Frontal cortex (tissue), 4 donors: ENCODE results near the gene ETNK2. TPM values are rescaled to one million over a fixed set of nuclear protein-coding genes. Genes with fewer than 3 reads are reported as not detected.
"Not testable (repeated sequence)": the region's sequence is repeated elsewhere in the genome, so short reads cannot be mapped to it uniquely, and the experiment has no call there.

ENCODE experiments used
- DNase-seq, 2 donors: peaks; one replicate each; pipeline ENCODE4 v3.0.0; 2012; ENCODE audit warnings: low spot score in 2 of 2
- FAIRE-seq: peaks from 2 replicates; lab custom pipeline; 2012; peaks lifted over from hg19 to GRCh38; lab: Jason Lieb, UNC
- total RNA-seq: library from RNA; depleted of rRNA; stranded (reverse); fragments of >200 nt; gene quantifications from one replicate; pipeline ENCODE4 v1.2.3, GENCODE V29; 2014
- donor health status: control.
- donor health status: control.
- donor health status: control.

Gene ETNK2
- total RNA-seq, 1 donor from 2014 or later, result 31.0 TPM

DNA sequence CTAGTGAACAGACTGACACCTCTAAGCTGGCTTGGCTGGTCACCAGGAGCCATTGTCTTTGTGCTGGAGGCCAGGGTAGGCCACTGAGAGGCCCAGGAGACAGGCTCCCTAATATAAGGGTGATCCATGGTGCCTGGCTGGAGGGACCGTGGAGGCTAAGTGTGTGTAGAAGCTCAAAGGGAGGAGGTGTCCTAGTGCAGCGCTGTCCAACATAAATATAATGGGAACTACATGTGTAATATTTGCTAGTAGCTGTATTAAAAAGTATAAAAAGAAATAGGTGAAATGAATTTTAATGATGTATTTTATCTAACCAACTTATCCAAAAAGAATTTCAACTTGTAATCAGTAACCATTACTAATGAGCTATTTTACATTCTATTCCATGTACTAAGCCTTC, 44.0 kb downstream of the ETNK2 start:
- DNase-seq, result no peak
- no peak for FAIRE-seq

DNA sequence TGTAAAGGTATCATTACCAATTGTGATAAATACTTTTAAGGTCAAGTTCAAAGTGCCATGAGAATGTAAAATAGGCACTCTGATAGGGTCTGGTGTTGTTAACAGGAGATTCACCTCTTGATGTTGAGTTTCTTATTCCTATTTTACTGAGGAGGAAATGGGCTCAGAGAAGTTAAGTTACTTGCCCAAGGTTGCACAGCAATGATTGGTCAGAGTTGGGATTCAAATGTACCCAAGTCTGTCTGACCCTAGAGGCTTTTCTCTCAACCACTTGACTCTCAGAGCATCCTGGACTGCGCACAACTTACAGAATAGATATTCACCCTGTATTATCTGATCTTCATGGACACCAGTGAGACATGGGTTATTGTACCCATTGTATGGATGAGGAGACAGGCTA, 45.0 kb downstream of the ETNK2 start:
- DNase-seq (no peak), FAIRE-seq (no peak)

DNA sequence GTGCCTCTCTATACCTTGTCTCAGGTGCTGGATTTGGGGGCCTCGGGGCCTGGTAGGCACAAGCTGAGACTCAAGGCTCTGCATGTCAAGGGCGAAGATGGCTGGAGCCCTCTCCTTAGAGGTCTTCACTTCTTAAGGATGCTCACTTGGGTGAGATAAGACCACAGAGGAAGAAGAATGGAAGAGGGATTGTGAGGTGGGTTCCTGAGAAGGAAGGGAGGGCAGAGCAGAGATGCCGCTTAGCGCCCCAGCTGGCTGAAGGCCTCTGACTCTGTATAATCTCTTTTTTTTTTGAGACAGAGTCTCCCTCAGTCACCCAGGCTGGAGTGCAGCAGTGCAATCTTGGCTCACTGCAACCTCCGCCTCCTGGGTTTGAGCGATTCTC, 46.7 kb downstream of the ETNK2 start:
- FAIRE-seq, result no peak

DNA sequence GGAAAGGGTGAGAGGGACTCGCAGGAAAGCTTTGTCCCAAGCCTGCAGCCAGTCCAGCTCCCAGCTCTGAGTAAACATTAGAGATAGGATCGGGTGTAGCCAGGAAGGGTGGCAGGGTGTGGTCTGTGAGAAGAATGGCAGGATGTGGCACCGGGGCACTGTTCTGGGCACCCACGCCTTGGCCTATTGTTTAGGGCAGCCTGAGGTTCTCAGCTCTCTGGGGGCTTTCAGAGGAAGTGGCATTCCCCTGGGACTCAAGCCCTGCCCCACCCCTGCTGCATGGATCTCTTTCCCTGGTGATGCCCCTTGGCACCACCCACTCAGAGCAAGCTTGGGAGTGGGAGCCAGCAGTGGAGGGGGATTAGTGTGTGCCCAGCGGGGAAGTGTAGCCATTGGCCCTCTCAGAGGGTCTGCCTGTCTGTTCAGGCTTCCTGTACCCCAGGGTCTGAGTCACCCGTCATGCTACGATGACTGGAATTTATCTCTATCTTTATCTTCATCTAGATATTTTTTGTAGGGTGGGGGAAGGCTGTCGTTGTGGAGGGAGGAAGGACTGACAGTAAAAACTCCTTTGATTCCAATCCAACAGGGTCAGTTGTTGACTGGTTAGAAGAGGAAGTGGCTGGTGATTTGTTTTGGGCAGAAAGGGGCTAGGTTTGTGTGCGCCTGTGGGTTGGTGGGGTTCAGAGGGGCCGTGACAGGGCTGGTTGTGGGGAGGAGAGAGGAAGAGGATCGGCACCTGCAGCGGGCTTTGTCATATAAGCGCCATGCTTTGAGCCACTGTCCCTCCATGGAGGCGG, 47.3 kb downstream of the ETNK2 start:
- DNase-seq (no peak), FAIRE-seq (no peak)

More for the DNA sequence above, 46.7 kb downstream of the ETNK2 start:
- no peak for DNase-seq

DNA sequence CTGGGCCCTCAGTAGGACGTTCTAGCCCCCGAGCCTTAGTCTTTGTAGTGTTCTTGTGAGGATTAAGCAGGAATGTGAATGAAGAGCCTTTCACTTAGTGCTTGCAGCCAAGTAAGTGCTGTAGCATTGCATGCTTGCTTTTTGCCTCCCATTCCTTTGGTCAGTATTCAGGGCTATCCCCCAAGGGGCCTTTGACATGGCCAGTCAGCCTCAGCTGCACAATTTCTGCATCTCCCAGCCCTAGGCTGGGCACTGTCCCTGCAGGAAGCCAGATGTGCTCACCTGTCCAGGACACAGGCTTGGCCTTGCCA, 48.5 kb downstream of the ETNK2 start:
- no peak for FAIRE-seq
- no peak for DNase-seq

DNA sequence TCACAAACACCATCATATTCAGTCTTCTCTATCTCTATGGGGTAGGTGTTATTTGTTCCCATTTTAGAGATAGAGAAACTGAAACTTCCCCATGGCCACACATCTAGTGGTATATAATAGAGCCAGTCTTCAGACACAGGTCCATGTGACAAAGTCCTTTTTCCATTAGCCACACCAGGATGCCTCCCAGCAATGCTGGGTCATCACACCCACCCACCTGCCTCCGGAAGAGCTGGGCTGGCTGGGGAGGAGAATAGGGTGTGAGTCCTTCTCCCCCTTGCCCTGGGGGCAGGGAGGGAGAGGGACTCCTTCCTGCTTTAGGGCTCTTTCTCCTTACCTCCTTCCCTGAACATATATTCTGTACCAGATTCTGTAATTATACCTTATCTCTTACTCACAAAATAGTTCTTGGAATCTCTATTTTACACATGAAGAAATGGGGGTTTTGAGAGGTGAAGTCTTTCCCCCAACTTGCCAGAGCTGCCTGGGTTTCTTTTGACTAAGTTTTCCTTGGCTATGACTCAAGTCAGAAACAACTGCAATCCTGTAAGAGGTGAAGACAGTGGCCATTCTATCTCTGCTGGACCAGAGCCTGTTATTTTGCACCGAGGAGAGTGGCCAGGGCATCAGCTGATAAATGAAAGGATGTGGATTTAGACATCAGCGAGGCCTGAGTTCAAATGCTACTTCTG, 49.0 kb downstream of the ETNK2 start:
- no peak for DNase-seq
- FAIRE-seq, result no peak

DNA sequence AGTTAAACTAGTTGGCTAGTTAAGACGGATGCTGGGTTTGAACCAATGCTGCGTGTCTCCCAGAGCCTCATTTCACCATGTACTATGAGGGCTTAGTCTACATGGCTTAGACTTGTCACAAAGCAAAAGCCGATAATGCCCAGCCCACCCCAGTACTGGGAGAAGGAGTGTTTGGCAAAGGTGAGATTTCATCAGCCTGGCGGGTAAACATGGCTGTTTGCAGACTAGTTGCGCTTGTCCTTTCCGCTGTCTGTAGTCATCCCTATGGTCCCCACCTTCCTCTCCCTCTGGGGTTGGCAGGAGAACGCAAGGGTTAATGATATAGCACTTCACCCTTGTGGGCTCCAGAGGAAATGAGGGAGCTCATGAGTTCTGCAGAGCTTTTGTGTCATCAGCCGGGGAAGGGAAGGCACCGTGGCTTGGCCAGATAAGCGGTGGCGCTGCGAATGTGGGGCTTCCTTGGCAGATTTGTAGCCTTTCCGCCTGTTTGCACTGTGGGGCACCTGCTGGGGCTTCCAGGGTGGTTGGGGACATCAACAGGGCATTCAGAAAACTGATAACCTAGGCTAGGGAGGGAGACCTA, 49.7 kb downstream of the ETNK2 start:
- DNase-seq, result no peak
- FAIRE-seq, result no peak

DNA sequence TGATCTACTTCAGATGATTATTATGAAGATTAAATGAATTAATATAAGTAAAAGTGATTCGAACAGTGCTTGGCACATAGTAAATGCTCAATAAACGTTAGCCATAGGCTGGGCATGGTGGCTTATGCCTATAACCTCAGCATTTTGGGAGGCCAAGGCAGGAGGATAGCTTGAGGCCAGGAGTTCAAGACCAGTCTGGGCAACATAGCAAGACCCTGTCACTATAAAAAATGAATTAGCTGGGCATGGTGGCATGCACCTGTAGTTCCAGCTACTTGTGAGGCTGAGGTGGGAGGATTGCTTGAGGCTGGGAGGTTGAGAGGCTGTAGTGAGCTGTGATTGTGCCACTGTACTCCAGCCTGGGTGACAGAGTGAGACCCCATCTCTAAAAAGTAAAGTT, 52.1 kb downstream of the ETNK2 start:
- not testable (repeated sequence) for FAIRE-seq, DNase-seq

DNA sequence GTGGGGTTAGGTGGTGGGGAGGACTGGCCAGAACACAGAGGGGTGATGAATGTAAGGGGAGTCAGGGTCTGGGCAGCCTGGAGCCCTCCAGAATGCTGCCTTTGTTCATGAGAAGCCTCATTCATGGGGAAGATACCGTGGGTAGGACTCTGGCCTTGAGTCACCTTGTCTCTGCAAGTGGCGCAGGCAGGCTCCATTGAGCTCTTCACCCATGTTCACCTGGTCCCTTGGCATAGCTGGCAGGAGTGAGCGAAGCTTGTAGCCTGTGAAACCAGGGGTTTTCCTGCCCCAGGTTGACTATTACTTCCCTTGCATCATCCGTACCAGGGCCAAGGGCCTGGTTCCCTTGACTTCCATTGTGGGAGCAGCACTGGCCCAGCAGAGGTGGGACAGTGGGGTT, 53.2 kb downstream of the ETNK2 start:
- FAIRE-seq (no peak), DNase-seq (no peak)

DNA sequence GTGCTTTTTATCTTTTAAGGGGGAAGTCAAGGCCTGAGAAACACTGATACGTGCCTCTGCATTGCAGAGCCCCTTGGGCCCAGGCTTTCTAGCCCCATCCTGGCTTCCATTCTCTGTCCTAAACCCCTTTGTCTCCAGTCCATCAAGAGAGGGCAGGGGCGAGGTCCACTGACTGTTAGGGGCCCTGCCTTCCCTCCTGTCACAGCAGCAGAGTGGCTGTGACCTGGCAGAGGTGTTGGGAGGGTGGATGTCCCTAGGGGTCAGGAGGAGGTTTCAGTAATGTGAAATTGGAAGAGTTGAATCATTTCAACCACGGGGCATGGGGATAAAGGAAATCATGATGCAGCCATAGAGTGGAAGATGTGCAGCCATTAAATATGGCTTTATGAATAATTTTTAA, 54.9 kb downstream of the ETNK2 start:
- FAIRE-seq (no peak), DNase-seq (no peak)

DNA sequence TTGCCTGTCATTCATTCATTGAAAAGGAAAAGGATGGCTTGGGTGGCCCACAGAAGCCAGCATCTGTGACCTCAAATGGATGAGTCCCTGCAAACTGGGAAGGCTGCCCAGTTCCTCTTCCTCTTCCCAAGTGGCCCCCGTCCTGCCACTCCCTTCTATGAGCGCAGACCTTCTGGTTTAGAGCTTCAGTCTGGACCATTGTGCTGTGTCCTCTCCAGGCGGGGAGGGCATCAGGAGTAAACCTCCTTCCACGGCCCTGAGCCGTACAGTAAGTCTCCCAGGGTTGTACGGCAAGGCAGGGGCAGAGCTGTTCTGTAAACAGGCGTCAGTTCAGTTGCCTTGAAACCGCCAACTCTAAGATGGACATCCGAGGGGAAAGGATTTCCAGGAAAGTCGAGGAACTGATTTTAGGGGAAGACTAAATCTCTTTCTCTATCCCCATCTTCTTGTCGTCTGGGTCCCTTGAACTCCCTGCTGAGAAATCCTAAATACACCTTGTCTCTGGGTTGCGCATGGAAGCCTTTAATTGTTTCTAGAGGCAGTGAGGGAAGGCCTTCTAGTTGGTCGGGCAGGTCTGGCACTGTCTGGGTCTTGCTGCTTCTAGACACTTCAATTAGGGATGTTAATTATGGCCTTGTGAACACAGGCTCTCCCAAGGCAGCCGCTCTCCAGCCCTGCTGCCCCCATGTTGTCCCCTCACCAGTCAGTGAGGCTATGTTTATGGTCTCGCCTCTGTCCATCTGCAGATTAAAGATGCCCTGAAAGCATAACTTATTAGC, 56.8 kb downstream of the ETNK2 start:
- no peak for FAIRE-seq

DNA sequence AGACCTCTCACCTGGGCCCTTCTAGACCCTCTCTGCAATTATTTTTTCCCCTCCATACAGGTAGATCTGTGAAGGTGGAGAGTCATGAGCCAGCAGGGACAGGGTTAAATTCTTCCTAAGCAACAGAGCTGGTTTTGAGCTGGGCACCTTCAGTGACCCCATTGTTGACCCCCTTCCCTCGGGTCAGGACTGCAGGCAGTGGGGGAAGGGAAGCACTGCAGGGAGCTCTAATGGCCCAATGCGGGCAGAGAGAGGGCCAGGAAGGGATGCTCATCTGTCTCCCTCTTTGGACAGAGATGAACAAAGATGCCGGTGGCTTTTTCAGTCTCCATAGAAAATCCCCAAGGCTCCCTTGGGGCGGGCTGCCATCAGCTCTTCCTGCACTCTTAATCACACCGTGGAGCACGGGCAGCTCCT, 57.5 kb downstream of the ETNK2 start:
- FAIRE-seq (no peak), DNase-seq (no peak)

More for the DNA sequence above, 56.8 kb downstream of the ETNK2 start:
- DNase-seq, result no peak

DNA sequence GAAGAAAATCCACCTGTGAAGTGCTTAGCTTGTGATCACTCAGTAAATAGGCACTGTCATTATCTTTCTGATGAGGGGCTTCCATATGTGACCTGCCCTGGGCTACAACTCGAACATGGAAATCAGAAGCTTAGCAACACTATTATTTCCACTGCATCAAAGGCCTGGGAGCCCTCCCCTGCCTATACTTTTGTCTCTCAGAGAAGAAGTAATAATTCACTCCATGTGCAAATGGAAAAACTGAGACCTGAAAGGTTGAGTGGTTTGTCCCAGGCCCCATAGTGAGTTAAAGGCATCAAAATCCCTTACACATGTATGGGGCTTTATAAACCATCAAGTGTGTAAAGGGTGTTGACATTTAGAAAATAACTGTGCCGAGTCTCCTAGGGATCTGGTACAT, 58.1 kb downstream of the ETNK2 start:
- DNase-seq, result no peak
- FAIRE-seq, result no peak

DNA sequence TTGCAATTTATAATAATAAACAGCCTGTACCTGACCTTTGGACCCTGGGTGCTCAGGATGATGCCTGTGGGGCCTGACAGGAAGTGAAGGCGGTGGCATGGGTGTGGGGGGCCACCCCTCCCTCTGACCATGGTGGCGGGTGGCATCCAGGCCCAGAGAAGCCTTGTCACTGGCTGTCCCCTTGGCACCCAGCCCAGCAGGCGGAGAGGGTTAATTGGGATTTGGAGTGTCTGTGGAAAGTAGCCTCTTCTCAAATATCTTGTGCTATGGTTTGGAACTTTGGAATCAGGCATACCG, 58.5 kb downstream of the ETNK2 start:
- FAIRE-seq, result no peak
- no peak for DNase-seq

DNA sequence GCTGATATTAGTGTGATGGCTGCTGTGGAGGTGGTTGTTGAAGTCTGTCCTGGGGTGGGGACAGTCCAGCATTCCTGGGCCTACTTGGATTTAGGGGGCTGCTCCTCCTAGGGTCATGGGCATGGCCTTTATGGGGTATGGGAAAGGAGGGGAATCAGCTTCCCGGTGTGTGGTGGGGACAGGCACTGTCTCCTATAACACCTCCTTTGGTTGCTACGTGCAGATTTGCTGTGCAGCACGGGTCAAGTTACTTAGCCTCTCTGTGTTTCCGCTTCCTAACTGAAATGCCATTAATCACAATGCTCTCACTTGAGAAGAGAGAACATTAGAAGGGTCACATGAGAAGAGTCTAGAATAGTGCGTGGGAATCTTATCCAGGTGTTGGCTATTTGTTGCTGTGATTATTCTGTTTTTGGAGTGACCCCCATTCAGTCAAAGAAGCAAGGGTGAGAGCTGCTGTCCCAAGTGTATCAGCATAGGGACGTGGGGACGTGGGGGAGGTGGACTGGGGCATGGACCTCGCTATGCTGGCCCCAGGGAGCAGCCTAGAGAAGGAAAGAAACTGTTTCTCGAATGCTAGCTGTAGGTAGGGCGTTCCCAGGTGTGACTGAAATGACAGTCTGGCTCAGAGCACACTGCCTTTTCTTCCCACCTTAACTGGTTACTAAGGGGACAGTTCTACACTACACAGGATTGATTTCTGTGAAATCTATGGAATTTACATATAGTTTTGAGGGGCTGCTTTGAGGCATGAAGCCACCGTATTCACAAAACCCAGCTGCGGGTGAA, 59.0 kb downstream of the ETNK2 start:
- FAIRE-seq (no peak), DNase-seq (no peak)

DNA sequence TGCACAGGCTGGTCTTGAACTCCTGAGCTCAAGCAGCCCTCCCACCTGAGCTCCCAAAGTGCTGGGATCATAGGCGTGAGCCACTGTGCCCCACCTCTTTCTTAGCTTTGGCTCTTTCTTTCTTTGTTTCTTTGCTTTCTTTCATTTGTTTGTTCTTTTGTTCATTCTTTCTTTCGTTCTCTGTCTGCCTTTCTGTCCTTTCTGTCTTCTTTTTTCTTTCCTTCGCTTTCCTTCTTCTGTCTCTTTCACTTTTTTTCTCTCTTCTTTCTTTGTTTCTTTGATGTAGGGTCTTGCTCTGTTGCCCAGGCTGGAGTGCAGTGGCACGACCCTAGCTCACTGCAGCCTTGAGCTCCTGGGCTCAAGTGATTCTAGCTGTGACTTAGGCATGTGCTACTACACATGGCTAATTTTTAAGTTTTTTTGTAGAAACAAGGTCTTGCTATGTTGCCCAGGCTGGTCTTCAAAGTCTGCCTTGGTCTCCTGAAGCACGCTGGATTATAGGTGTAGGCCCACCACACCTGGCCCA, 60.0 kb downstream of the ETNK2 start:
- DNase-seq, result no peak

DNA sequence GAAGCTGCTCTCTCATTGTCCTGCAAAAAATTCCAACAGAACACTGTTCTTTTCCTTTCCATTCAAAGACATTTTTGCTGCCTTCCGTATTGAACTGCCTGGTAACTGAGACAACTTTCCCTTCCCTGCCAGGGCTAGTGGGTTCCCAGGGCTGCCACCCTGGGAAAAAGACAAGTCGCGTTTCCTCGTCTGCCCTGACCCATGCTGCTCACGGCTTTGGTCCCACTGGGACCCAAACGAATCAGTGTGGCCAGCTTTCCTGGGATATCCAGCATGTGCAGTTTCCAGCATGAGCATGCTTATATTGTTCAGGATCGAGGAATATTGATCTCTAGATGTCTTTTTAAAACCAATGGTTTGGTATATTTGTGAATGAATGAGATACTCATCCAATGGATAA, 60.8 kb downstream of the ETNK2 start:
- no peak for FAIRE-seq
- no peak for DNase-seq

More for the DNA sequence above, 60.0 kb downstream of the ETNK2 start:
- no peak for FAIRE-seq

DNA sequence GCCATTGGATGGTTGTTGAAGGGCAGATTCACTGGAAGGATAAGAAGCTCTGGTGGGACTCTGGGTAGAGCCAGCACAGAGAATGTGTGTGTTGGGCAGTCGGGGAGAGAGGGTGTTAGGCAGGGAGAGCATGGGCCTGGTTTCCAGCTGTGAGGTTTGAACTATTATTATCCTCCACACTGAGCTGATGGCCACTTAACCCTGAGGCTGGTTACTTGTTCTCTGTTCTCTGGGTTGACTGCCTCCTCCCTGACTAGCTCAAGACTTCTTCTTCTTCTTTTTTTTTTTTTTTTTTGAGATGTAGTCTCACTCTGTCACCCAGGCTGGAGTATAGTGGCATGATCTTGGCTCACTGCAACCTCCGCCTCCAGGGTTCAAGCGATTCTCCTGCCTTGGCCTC, 61.7 kb downstream of the ETNK2 start:
- not testable (repeated sequence) for FAIRE-seq, DNase-seq

DNA sequence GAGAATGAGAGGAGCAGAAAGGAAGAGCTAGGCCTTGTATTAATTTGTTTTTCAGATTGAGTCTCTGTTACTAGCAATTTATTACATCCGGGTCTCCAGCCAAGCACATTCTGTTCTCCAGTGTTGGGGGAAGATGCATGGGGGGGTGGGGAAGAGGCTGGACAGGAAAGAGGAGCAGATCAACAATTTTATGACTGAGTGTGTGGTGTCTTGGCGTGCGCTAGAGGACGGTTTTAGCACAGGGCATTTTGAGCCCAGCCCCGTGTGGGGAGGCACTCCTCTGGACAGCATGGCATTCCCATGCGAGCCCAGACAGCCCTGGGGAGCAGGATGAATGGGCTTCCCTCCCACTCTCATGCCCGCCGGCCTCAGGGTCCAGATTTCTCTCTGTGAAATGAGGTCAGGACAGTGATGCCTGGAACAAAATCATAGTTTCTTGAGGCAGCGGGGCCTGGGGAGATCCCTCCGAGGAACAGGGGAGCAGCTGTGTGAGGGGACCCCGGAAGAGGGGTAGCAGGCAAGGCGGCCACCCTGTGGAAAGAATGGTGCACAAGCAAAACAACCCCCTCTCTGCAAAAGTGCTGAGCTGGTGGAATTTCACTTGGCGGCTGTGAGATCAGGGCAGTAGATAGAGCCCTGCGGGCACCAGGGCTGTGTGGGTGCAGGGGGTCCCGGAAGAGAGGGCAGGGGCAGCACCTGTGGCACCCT, 62.6 kb downstream of the ETNK2 start:
- FAIRE-seq (no peak), DNase-seq (no peak)
